Panc1 (cell line): Measurements from ENCODE around the gene EIF3J.

Experiments
- CTCF ChIP-seq: fragments of 450-650 bp; IDR thresholded peaks from 2 replicates; pipeline ENCODE4 v1.5.1; 2017; ENCODE audit warnings: mild to moderate bottlenecking
- POLR2AphosphoS5 ChIP-seq: IDR thresholded peaks from 2 replicates; pipeline ENCODE4 v1.6.1; 2012; ENCODE audit warnings: mild to moderate bottlenecking, low read depth, low read length, moderate library complexity
- REST ChIP-seq, 2 experiments: IDR thresholded peaks; 2 replicates each; pipeline ENCODE4 v1.6.1; 2011 to 2012; ENCODE audit warnings: low read depth in 2 of 2, control low read depth in 1 of 2, low read length in 1 of 2, mild to moderate bottlenecking in 1 of 2, moderate library complexity in 1 of 2; ENCODE audit not compliant: insufficient read depth in 1 of 2
- SIN3A ChIP-seq: IDR thresholded peaks from 2 replicates; pipeline ENCODE4 v1.6.1; 2012; ENCODE audit warnings: low read depth, mild to moderate bottlenecking, low read length, moderate library complexity, borderline replicate concordance; ENCODE audit not compliant: insufficient read depth
- TCF7L2 ChIP-seq: IDR thresholded peaks from 2 replicates; pipeline ENCODE4 v1.6.1; 2011; ENCODE audit warnings: mild to moderate bottlenecking, low read depth, low read length, inconsistent platforms

- no peak for TF ChIP-seq SIN3A
- no peak for TF ChIP-seq CTCF
- TF ChIP-seq REST (IDR thresholded peaks at IDR 0.05; ENCODE audit: insufficient read depth in 1 of 2, low read depth in 2 of 2, low read length in 1 of 2) = no peak
- no peak for TF ChIP-seq POLR2AphosphoS5
- TF ChIP-seq TCF7L2 = no peak
Measured at GRCh38 chr15:44554934-44555723, 18.2 kb downstream of the EIF3J start.
